GM20431 (cell line): Measurements from ENCODE around the gene CIZ1.

Experiments
- in situ Hi-C: fragments of 300-500 bp; cut with MseI, MboI; formaldehyde crosslinking; loops from one replicate; pipeline ENCODE4 v1.15.0; 2020; ENCODE audit warnings: low sequenced_read_pairs; ENCODE audit not compliant: unreplicated experiment

Gene CIZ1

DNA sequence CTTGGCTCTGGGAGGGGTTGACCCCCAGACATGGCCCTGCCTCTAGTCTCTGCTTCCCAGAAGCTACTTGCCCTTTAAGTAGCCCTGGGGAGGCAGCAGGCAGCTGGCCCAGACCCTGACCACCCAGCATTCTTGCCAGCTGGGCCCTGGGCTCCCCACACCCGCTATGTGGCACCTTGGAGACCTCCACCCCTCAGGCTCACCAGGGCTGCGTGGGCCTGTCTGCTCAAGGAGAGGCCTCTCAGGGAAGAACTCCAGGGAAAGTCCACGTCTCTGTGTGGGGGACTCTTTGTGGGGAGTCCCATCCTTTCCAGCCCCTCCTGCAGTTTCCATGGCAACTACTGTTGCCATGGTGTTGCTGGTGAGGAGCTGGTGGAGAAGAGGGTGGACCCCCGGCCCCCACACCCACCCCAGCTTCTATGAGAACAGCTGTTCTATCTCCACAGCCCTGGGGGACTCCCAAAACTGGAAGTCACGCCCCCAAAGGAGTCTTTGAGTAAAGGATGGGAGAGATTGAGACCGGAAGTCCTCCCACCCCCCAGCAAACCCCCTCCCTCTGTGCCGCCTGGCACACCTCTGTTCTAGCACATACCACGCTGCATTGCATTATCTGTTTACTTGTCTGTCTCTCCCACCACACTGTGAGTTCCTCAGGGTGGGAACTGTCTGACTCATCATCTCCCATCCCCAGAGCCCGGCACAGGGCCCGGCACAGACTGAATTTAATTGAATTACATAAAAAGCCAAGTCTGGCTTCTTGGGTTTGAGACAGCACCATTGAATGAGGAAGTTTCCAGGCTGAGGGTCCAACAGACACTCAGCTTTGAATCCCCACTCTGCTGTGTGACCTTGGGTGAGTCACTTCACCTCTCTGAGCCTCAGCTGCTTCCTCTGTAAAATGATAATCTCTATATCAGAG is 24.4 kb upstream of the CIZ1 start:
- in situ Hi-C loops, result no loop called here

DNA sequence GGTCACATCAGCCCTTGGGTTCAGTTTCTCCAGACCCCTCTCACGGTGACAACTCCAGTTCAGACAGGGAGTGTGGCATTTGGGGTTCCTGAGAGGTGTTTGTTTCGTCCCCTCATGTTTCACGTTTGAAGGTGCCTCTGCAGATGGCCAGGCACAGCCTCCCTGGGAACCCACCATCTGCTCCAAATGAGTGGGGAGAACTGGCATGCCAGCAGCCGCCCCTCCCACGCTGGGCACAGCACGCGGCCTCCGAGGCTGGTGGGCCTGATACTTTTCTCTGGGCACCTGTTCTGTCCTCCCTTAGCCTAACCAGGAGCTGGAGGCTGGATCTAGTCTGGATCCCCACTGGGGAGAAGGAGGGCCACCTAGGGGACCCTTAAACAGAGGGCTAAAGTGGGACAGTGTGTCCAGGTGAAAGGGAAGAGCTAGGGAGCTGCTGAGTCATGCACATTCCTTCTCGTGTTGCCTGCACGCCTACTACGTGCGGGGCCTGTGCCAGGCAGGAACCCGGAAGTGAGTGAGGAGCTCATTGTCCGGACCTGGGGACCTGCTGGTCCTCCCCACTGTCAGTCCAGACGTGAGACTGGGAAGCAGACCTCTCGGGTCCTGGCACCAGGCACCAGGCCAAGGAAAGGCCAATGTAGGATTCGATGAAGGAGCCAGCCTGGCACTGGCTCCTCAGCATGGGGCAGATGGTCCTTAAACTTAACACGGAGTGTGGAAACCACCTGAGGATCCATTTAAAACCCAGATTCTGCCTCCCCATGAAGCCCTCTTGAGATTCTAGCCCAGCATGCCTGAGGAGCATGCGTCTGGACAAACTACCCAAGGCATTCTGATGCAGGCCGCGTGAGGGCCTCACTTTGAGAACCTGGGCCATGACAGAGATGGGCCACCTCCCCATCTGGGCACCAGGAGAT is 23.5 kb upstream of the CIZ1 start:
- in situ Hi-C loops, result no loop called here

DNA sequence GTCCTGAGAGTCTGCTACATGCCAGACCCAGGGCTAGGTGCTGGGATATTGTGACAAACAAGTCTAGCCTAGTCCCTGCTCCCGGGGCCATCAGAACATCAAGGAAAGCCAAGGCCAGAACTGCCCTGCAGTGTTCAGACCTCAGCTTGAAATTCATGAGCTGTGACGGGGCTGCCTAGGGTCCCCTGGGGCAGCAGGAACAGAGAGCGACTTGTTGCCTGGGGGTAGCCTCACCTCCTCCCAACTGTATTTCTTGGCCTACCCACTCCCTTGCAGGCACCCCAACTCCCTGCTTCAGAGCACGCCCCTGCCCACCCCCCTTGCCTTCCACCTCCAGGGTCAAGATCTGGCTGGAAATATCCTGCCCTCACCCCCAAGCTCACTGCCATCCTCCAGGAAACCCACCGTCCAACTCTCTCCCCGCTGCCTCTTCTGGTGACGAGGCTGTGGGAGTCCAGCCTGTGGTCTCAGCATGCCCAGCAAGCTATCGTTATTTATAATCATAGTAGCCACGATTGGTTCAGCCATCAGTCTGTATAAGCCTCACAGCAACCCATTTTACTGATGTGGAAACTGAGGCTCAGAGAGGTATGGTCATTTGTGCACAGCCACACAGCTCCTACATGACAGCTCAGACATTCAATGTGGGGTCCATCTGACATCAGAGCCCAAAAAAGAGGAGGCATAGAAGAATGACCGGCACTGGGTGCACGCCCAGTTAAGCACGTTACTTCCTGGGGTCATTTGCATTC is 22.6 kb upstream of the CIZ1 start:
- in situ Hi-C loops, result no loop called here

DNA sequence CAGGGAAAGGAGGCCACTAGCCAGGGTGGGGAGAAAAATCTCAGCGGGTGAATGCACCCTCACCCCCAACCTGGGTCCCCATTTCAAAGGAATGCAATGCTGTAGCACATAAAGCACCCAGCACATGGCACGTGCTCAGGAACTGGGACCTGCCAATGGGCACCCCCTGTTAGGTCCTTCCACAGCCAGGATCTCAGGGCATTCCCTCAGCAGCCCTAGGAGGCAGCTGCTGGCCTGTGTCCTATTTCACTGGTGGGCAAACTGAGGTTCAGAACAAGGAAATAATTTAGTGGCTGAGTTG is 20.6 kb upstream of the CIZ1 start:
- in situ Hi-C loops, result no loop called here

DNA sequence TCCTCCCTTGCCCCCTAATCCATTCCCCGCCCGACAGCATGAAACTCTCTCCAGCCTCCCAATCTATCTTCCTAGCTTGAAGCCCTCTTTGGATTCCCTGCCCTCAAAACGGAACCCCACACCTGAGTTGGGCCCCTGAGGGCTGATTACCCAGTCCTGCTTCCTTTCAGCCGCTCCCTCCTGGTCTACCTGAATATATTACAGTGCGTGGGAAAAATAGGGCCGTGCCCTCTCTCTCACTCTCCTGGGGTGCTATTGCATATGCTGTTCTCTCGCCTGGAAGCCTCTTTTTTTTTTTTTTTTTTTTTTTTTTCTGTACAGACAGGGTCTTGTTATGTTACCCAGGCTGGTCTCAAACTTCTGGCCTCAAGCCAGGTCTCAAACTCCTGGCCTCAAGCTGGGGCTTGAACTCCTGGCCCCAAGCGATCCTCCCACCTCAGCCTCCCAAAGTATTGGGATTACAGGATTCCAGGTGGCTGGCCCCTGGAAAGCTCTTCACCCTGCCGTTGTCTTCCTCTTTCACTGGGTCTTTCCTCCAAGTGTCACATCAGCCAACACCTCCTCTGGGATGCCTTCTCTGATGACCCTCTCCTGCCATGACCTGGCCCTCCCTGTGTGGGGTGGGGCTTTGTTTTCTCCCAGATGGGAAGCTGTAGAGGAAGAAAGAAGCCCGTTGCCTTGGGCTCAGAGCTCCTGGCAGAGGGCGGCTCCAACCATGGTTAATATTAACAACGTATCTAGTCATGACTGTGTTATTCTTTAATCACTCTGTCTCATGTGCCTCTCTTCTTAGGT is 20.0 kb upstream of the CIZ1 start:
- in situ Hi-C loops, result no loop called here

DNA sequence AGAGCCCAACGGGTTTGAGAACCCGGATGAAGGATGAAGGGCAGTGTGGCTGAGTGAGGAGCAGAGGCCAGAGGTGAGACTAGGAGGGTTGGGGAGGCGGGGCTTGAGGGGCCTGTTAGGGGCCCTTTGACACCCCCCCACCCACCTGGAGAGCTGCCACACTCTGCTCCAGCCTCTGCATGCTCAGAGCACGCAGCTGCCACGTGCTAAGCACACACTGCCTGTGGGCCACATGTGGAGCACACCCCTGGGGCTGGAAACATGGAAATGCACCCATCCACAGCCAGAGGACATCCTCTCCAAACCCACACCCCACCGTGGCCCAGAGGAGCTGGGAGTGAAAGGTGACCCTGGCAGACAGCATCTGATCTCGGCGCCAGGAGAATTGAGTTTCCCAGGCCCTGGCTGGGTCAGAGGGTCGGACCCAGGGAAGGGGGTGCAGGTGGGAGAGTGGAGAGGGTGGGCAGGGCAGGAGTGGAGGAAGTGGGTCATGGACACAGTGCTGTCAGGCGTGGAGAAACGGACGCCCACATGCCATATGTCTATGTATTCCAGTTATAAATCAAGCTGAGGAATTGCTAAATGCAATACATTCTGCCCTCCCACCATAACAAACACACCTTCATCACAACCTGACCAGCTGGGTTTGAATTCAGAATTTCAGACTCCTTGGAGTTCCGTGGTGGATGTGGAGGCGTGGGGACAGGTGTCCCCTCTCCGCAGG is 17.7 kb upstream of the CIZ1 start:
- in situ Hi-C loops, result no loop called here

DNA sequence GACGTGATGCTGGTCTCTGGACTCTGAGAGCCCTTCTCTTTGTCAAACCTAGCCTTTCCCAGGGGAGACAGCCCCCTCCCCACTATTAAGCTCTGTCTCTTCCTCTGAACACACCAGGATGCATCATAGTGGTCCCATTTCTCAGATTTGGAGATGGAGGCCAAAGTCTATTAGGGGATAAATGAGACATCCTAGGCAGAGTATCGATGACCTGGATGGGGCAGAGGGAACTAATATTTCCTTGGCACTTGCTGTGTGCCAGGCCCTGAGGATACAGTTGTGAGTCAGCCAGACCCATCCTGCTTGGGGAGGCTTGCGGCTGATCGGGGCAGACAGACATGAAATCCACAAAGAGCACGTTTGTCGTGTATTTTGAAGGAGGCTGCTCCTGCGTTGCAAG is 17.0 kb upstream of the CIZ1 start:
- in situ Hi-C loops, result no loop called here

DNA sequence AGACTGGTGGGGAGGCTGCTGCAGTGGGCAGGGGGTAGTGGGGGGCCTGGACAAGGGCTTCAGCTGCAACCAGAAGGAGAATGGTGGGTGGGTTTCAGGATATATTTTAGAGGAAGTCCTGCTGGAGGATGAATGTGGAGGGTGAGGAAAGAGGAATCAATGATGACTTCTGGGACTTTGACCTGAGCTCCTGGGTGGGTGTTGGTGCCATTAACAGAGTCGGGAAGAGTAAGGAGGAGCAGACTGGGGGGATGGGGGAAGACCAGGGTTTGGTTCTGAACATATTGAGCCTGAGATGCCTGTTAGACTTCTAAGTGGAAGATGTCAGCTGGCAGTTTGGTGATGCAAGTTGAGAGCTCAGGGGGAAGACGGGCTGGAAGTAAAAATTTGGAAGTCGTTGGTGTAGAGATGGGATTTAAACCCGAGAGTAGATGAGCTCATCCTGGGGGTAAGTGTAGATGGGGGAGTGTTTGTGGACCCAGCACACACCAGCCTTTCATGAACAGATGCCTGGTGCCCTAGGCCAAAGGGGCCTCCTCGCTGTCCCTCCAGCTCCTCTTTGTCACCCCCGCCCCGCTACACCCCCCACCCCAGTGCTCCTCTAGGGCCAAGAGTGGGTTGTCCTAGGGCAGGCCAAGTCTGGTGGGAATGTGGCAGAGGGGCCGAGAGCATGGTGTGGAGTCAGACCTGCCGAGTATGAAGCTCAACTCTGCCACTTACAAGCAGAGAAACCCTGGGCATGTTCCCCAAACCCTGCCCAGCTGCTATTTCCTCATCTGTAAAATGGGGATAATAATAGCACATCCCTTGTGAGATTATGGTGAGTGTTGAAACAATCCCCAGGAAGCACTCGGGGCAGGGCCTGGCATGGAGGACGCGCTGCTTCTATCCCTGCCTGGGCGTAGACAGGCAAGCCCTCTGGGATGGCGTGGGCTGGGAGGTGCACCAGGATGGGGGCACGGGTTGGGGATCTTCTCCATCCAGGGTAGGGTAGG is 15.8 kb upstream of the CIZ1 start:
- in situ Hi-C loops, result no loop called here

DNA sequence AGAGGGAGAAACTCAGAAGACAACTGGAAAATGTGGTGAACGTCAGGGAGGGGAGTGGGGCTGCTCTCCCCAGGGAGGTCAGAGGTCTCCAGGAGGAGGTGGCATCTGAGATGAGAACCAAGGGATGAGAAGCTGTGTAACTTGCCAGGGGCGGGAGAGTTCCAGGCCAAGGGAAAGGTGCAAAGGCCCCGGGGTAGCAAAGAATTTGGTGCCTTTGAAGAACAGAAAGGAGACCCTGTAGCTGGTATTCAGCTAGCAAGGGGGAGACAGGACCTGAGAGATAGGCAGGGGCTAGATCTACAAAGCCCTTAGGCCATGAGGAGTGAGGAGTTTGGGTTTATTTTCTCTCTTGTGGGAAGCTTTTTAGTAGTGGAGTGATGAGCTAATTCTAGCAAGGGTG is 15.1 kb upstream of the CIZ1 start:
- in situ Hi-C loops, result no loop called here

DNA sequence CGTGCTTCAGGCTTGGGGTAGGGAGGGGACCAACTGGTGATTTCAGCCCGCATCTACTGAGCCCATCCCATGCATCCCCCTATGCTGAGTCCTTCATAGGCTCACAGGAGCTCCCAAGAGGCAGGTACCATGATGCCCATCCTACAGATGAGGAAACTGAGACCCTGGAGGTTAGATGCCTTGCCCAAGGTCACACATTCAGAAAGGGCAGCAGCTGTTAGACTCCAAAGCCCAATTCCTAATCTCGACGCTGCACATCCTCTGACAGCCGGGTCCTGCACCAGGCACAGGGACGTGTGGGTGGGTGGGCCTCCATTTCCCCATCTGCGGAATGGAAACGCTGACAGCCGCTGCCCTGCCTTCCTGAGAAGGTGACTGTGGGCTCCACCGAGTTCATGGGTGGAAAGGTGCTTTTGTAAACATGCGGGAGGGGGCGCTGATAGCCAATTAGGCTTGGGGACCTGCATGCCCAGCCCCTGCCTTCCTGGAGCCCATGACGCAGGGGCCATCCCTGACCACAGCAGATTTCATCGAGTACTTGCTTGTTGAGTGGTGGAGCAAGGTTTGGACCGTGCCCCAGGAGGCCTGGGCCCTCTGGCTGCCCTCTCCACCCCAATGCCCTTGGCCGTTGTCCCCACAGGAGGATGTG is 14.0 kb upstream of the CIZ1 start:
- in situ Hi-C loops, result no loop called here

DNA sequence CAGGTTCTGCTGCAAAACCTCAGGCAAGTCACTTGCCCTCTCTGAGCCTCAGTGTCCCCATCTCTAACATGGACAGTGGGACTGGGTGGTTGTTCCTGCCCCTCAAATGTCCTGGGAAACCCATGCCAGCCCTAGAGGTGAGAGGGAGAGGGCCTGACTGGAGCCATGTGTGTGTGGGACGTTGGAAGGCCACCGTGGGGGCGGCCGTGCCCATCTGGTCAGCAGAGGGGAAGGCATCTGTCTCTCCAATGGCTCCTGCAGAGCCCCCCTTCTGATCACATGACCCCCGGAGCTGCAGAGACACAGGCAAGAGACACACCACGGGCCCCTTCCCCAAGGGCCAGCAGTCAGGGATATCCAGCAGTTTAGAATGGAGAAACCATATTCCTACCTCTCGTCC is 13.5 kb upstream of the CIZ1 start:
- in situ Hi-C loops, result no loop called here

DNA sequence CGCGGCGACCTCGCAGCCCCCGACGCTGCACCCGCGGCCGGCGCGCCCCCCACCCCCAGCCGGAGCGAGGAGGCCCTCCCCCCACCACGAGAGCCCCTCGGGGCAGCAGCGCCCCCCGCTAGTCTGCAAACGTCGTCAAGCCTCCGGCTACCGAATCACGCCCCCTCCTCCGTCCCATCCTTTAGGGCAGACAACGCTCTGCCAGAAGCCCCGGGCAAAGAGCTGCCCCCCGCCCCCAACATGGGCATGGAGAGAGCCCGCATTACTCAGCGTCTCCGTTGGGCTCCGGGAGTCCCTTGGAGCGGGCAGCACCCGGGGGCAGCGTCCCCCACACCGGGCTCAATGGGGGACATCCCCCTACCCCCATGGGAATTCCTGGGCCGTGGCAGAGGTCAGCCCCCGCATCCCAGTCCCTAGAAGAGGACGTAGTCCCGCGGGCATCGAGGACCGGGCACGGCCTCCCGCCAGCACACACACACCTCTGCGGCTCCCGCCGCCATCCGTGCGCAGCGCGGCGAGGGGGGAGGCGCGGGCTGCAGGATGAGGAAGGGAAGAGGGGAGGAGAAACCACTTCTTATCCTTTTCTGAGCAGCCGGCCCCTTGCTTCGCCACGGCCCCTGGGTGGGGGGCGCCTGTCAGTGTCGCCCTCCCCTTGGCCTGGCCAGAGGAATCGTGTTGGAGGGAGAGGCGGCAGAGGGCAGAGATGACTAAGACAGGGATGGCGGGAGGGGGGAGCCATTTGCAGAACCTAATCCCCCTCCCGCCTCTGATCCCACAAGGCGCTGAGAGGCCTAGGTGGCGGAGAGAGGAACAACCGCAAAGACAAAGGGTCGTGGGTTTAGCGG is 12.6 kb upstream of the CIZ1 start:
- in situ Hi-C loops, result no loop called here

DNA sequence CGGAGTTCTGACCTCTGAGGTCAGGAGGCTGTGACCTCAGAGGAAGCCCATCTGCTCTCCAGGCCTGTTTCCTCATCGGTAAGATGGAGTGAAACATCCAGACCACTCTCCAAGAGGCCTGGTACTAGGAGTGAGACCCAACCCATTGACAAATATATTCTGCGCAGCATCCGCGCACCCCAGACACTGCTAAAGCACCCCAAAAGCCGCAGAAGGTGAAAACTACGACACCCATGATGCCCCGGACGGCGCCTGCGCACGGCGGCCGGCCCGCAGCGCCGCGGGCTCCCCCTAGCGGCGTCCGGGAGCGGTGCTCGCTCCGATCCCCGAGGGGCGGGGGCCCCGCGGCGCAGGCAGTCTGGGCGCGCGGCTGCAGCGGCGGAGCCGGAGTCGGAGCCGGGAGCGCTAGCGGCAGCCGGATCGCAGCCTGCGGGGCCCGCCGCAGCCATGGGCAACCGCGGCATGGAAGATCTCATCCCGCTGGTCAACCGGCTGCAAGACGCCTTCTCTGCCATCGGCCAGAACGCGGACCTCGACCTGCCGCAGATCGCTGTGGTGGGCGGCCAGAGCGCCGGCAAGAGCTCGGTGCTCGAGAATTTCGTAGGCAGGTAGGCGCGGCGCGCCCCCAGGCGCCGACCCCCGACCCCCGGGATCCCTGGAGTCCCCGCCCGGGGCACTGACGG is 11.8 kb upstream of the CIZ1 start, which contains the start of gene DNM1:
DNM1 (plus strand) TSS at position 356 of the 683 bp plus-strand sequence; CDS start at position 448, 92 bp downstream.
- in situ Hi-C loops, result no loop called here

DNA sequence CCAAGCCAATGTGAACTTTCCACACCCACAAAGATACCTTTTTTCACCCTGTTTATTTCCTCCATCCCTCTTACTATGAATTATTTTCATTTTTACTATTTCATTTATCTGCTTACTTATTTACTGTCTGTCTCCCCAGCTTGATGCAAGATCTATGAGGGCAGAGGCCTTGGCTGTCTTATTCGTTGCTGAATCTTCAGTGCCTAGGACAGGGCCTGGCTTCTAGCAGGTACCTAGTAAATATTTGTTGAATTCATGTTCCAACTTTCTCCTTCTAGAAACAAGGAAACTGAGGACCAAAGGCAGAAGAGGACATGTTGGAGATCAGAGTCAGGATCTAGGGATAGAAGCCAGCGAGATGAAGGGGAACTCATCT is 11.3 kb upstream of the CIZ1 start:
- in situ Hi-C loops, result no loop called here

DNA sequence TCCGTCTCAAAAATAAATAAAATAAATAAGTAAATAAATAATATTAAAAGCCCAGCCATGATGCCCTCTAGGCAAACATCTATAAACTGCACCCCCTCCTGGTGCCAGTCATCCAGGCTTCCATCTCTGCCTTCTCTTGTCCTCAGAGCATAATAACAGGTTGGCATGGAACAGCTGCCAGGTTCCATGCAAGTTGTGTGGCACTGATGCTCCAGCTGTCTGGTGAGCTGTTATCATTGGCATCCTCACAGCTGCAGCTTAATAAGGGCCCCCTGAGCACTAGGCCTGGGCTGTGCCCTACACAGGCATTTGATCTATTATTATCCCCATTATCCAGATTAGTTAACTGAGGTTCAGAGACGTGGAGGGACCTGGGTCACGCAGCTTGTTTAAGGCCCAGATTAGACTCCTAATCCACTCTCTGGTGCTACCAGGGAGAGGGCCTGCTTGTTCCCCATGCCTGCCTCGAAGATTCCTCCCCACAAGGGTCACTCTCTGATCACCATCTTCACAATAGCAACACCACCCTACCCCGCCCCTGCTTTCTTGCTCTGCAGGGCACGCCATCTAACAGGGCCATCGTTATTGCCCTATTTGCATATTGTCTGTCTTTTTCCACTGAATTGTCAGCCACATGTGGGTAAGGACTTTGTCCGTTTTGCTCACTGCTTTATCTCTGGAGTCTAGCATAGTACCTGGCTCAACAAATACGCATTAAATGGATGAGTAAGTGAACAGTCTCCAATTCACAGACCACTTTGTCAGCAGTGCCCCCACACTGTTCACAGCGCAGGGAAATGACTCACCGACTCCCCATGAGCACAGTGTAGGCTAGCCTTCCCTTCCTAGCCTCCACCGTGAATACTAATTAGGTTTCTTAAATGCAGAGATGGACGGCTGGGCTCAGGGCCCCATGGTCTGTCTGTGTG is 10.3 kb upstream of the CIZ1 start:
- in situ Hi-C loops, result no loop called here
